Stimulated activated CD8-positive, alpha-beta memory T cell treated with anti-CD3 and anti-CD28 coated beads, Interleukin-7, amount 100 ng/mL, for 4 hours (primary cell): ENCODE results near the gene AP1B1.

Experiments
- DNase-seq, 2 donors: peaks; one replicate each; pipeline ENCODE4 v3.0.0-alpha.2; 2020; ENCODE audit warnings: low read depth in 2 of 2

The AP1B1 gene

DNA sequence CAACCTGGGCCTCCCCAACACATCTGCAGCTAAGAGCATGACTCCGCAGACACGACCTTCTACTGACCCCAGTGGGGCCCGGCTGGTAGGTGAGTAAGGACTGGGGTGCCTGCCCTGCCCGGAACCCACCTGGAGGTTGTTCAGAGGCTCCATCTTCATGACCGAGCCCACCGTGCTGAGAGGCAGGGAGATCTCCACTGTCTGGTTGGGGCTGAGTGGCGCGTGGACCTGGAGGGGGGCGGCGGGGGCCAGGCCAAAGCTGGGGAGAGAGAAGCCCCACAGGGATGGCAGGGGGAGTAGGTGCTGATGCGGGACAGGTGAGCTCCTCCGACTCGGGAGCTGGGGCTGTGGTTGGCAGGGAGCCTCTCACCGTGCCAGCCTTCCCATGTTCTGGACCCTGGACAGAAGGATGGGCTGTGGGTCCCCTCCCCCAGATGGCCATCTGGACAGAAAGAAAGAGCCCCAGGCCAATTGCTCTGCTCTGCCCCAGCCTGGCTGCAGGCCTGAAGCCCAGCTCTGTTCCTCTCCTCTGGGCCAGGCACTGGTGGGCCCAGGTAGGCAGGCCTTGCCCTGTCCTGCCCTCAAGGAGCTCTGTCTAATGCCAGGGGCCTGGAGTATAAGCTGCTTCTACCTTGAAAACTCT, 56.6 kb downstream of the AP1B1 start:
- no peak for DNase-seq

DNA sequence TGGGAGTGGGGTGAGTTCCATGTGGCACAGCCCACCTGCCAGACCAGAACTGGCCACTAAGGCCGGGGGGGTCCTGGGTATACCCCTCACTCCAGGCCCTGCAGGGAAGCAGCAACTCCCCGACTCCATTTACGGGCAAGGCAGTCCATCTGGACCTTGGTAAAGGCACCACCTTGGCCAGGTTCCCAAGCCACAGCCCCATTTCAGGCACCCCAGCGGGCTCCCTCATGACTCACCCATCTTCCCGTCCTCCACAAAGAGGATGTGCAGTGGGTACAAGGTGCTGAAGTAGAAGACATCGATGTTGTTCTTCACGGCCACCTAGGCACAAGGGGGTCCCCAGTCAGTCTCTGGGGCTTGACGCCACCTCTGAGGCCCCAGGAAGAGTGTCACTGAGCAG, 57.2 kb downstream of the AP1B1 start:
- DNase-seq, result no peak

DNA sequence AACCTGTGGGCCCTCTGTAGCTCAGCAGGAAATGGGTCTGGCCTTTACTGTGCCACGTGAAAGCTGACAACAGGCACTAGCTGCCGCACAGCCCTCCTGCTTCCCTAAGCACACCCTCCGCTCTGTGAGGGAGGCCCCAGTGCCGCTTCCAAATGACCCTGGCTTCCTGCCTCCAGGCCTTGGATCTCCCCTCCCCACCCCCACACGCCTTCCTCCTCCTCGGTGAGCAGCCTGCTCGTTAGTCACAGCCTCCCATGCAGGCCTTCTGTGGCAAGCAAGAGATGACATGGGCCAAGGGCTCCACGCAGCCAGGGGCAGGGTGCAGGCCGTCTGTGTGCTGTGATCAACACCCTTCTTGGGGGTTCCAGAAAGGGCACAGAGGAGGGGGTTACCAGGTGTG, 57.6 kb downstream of the AP1B1 start:
- no peak for DNase-seq

DNA sequence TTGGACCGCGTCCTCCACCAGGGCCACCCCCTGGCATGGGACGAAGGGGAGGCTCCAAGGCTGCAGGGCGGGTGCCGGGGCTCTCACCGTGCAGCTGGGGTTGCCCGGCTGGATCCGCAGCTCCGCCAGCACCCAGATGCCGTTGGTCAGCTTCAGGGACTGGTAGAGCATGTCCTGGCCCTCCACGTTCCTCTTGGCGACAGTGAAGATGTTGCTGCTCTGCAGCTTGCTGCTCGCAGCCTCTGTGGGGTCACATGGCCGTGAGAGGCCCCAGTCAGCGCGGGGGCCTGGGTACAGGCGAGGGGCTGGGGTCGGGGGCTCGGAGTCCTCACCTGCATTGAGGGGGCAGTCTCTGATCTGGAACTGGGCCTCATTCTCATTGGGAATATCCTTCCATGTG, 58.1 kb downstream of the AP1B1 start:
- DNase-seq, result no peak

DNA sequence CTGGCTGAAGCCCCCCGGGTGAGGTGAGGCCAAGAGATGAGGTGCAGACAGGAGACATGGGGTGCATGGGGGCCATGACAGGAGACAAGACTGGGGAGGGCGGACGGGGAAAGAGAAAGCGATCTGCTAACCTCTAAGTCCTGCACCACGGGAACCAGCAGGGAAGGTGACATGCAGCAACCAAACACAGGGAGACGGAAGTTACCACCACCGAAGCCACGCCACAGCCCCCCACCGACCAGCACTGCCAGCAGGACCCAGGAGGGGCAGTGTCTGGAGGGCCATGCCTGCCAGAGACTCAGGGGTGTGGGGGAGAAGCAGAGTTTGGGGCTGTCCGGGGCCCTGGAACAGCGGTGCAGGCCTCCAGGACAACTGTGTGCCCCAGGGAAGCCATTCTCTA, 58.8 kb downstream of the AP1B1 start:
- no peak for DNase-seq

DNA sequence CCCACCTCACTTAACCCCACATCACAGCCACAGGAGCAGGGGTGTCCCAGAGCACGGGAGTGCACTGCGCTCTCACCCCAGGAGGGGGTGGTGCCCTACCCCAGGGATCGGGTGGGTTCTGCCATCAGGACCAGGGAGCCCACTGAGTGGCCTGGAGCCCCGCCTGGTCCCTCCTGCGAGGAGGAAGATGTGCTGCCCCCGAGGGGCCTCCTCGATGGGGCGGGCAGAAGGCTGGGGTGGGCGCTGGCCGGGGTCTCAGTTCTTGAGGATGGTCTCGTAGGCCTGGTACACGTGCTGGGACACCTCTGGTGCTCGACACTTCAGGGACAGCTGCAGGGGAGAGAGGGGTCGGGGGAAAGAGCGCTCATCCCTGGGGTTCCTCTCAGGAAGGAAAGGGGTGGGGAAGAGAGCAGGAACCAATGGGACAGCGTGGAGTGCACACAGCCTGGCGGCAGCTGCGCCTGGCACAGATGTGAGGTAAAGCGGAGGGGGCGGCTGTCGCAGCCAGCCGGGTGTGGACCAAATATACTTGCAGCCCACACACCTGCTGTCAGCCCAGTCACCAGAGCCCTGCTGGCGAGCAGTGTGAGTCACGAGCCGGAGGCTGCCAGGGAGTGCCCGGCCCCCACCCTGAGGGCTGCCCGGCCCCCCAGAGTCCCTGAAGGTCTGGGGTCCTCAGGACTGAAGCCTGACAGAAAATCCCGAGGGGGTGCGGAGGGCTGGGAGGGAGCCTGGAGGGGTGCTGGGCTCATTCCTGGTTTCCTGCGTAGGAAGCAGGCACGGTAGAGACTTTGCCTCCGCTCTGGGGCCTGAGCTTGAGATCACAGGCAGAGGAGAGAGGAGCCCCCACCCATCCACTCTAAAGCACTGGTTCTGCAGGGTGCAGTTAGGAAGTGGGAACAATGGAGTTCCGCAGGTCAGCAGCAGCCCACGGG, 59.5 kb downstream of the AP1B1 start:
- DNase-seq, result no peak

DNA sequence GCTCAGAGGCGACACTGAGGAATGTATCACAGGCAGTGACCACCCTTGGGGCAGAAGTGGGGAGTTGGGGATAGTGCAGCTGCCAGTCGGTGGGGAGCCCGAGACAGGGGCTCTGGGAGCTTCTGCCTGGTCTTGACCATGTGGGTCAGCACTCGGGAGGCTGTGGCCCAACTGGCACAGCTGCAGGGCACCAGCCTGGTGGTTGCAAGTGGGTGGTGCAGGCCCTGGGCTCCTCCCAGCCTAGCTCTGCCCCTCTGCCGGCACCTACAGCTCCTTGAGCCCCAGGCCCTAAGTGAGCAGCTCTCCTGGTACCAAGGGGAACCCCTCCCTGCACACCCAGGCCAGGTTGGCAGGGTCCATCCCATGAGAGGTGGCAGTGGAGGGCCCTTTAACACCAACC, 60.3 kb downstream of the AP1B1 start:
- DNase-seq, result no peak

DNA sequence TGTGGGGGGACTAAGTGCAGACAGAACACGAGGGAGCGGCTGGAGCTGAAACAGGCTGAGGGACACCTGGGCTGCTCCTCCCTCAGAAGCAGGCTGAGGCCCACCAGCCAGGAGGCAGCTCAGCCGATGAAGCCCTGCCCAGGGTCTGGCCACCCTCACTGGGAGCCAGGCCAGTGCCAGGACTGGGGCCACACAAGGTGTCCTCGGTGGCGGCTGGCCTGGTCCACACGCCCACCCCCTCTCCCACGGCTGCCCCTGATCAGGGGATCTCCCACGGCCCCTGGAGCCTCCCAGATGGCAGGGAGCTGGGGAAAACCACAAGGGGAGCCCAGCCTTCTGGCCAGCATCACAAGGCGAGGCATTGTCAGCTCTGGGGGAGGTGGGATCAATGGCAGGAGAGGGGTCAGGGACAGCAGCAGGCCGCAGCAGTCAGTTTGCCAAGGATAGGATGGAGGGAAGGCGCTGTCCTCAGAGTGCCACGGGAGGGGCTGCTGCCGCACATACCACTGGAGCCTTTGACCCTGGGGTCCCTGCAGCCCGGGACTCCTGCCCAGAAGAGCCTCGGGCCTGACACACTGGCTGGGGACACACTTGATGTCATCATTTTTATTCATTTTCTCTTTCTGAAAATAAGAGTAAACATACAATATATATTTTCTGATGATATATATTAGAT, 61.1 kb downstream of the AP1B1 start:
- no peak for DNase-seq

DNA sequence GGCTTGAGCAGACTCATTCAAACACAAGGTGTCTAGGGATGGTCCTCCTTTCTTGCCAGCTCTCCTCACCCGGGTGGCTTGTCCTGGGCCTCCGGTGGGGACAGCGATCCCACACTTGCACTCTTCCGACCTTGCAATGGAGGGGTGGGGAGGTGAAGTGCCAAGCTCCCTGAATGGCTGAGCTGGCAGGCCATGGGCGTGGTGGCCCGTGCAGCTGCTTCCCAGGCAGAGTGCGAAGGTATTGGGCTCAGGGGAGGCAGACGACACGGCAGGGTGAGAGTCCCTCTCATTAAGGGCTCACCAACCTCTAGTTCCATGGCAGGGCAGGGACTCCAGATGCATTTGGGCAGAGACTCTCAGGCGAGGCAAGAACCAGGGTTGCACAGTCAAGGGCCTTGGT, 61.9 kb downstream of the AP1B1 start:
- no peak for DNase-seq

DNA sequence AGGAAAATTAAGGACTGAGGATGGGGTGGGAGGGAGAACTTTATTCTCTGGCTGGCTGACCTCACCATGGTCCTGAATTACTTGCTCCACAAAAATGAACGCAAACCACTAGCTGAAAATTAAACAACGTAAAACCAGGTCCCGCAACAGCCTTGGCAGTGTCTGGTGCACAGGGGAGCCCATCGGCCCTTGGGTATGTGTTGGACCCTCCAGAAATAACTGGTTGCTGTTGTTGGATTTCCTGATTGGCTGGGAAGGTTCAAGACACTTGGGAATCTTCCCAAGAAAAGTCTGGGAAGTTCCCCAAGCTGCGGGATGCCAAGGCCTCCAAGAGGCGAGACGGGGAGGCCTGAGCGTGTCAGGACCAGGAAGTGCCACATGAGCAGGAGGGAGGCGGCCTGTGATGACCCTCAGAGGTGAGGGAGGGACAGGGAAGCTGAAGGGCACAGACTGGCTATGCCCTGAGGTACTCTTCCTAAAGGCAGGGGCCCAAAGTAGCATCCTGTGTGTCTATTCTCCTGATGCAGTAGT, 62.5 kb downstream of the AP1B1 start:
- no peak for DNase-seq

DNA sequence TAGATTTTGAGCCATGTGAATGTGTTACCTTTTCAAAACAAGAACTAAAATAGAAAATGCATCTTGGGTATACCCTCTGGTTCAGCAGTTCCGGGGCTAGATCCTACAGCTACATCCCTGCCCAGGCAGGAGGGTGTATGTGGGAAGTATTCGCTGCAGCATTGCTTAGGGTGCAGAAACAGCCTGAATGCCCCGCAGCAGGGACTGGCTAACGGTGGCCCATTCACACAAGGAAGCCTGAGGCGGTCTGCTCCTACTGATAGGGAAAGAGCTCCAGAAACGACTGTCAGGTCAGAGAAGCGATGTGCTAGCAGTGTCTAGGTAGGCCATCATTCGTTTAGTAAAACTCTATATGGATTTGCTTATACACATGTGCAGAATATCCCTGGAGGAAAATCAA, 63.0 kb downstream of the AP1B1 start:
- DNase-seq, result no peak

DNA sequence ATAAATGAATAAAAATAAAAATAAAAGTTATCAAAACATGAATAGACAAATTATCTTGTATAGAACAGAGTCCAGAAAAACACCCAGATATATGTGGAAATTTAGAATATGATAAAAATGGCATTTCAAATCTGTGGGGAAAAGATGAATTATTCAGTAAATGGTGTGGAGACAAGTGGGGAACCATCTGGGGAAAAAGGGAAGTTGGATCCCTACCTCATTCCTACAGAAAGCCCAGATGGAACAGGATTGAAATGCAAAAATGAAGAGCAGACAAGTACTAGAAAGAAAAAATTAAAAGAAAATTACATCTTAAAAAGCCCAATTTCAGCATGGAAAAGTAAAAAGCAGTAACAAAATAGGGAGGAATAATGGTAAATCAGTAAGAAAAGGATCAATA, 64.7 kb downstream of the AP1B1 start:
- no peak for DNase-seq

DNA sequence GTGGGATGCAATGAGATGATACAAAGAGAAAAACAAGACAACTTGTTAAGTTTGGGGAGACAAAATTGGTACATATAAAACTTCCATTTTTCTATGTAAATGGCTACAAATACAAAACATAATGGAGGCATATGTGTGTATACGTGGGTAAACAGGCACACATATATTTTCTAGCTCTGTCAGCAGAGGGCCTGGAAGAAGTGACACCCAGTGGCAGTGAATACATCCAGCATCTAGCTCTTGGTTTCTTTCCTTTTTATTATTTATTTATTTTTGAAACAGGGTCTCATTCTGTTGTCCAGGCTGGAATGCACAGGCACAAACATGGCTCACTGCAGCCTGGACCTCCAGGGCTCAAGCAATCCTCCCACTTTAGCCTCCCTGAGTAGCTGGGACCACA, 67.8 kb downstream of the AP1B1 start:
- DNase-seq, result no peak

DNA sequence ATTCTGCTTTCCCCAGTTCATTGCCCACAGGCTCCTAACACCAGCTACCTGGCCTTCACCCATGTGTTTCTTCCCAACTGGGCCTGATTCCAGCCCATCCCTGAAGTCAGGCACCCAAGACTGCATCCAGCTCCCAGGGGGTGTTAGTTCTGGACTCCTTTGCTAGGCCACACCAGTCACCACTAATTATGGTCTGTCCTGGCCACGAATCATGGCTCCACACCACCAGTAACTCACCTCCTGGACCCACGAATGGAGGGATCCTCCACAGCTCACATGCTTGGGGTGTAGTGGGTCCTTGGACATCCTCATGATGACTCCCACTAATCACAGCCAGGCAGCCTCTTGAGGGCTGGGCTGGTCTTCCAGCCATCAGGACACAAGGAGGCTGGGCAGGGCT, 69.3 kb downstream of the AP1B1 start:
- DNase-seq, result no peak

DNA sequence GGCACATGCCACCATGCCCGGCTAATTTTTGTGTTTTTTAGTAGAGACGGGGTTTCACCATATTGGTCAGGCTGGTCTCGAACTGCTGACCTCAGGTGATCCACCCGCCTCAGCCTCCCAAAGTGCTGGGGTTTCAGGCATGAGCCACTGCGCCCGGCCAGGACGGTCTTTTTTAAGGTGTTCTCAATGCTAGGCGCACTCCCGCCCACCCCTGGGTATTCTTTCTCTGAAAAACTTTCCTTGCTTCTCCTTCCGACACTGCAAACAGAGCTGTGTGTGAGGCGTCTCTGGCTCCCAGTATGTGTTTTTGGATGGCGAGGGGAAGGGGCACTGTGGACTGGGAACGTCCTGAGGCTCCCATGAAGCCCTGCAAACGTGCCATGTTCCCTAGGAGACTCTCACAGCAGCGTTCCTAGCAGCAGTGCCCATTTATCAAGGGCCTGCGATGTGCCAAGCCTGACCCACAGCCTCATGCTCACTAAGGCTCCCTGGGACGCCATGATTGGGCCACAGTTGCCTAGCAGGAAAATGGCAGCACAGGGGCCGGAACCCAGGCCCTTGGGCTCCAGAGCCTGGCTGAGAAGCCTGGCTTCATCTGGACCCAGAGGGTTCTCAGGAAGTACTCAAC, 70.4 kb downstream of the AP1B1 start:
- DNase-seq, result no peak

DNA sequence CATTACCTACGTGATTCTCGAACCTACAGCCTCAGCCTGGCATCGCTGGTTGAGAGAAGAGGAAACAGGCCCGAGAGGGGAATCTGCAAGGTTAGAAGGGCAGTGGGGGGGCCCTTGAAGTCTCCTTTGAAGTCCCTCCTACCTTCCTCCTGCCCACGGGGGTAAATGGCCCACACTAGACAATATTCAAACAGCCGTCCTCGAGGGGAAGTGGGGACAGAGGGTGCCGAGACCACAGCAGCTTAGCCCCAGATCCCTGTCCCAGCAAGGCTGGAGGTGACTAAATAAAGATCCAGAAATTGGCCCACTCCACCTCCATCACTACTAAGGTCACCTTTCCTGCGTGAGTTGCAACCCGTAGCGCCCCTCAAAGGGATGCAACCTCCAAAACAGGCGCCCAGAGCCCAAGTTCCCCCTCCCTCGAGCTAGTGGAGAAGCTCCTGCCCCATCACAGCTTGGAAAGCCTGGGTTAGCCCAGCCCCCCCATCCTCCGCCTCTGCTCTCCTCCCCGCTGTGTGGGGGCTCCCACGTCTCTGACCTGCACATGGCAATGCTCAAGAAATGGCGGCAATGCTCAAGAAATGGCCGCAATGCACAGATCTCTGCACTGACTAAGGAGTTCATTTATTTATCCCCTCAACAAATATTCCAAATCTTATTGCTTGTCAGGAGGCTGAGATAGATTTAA, 72.1 kb downstream of the AP1B1 start:
- no peak for DNase-seq

DNA sequence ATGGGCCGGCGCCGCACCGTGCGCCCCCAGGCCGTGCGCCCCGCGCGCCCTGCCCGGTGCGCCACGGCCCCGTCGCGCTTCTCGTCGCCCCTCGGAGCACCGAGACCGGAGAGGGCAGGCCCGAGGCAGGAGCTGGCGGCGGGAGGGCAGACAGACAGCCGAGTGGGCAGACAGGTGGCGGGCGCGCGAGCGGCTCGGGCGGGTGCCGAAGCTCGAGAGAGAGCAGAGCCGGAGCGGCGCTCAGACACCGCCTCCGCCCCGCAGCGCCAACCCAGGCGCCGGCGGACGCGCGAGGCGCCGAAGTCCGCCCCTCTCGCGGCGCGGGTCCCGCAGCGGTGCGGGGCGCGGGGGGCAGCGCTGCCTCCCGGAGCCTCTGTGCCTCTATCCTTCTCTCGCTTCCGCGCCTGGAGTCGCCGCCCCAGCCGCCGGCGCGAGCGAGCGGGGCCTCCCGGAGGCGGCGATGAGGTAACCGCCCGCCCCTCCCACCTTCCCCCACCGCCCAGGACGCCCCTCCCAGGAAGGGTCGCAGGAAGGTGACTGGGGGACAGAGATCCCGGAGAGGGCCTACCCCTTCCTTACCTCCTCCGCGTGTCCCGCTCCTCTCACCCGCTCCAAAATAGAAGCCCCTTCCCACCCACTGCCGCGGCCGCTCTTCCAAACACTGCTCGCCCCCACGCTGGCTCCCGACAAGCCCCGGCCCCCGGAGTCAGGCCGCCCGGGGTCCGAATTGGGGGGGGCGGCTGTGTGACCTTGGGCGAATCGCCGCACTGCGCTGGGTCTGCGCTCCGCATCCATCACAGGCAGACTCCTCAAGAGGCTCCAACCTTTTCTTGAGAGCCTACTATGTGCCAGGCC, 72.9 kb downstream of the AP1B1 start, which contains the start of gene RASL10A:
Gene RASL10A (minus strand): TSS at position 412 of the 855 bp plus-strand sequence. CDS start 451 bp downstream, outside the sequence.
- no peak for DNase-seq

DNA sequence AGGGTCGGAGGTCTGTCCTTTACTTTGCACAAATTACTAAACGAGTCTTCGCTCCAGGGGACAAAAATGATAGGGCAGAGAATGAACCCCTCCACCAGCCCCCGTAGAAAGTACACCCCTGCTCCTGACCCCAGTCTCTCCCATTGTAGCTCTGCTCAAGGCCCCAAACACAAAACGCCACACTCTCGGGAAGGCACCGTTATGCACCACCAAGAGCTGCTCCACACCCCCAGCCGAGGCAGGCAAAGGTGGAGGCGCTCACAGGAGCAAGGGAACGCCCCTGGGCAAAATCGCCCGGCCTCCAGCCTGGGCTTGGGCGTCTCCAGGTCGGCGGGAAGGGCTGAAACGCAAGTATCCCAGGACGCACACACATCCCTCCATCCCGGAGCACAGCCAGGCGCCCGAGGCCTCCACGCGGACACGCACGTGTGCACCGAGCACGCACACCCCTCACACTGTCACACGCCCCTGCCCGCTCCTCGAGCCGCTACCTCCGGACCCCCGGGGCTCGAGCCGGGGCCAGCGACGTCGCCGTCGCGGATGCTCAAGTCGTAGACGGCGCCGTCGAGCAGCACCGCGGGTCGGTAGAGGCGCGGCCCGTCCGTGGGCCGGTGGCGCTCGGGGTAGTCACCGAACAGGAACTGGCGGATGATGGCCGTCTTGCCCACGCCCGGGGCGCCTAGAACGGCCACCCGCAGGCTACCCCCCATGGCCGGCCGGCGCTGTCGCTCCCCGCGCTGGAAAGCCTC, 73.7 kb downstream of the AP1B1 start:
- DNase-seq, result no peak

DNA sequence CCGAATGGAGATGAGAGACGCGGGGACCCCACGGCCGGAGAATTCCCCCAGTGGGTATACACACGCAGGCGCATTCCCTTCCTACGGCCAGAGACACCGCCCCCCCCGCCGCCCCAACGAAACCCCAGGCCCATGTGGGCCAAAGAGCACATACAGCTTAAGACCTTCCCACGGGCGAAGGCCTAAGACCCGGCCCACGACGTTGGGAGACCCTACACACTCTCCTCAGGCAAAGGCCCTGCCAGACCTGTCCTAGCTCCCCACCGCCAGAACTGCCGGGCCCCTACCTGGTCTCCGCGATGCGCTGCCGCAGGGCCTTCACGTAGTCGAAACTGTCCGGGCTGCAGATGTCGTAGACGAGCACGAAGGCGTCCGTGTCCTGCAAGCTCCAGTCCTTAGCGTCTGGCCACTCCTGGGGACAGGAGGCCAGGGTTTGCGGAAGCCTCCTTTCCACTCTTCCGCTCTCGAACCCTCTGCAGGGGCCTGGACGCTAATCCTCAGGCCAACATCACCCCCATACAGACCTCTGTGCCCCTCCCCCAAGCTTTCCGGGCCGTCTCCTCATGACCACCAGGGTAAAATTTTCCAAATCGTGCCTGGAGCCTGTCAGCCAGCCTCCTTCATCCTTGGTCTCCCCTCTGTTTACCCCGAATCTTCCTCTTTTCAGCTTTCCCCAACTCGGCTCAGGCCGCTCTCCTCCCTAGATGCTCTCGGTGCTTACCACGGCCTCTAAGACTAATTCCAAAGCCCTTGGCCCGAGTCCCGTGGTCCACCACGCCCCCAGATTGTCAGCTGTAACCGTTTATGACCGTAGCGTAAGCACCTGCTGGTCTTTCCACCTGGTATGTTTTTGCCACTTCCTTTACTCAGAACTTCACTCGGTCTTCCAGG, 74.5 kb downstream of the AP1B1 start:
- DNase-seq, result no peak
